Fibroblast of pulmonary artery (primary cell): Measurements from ENCODE around the gene SERGEF.

Source experiments
- DNase-seq: peaks from one replicate; pipeline ENCODE4 v3.0.0-alpha.2; 2010; ENCODE audit warnings: low read depth
- H3K4me3 ChIP-seq: replicated peaks from 2 replicates; pipeline ENCODE4 v1.5.1; 2011; ENCODE audit warnings: low read depth, mild to moderate bottlenecking, control low read depth, low read length, moderate library complexity
- TF ChIP-seq, protein P1 (sequence below): IDR thresholded peaks from 2 replicates; pipeline ENCODE4 v1.5.1; 2011; ENCODE audit warnings: mild to moderate bottlenecking, control low read depth, low read length, inconsistent platforms; ENCODE audit errors: missing control alignments

The SERGEF gene

DNA sequence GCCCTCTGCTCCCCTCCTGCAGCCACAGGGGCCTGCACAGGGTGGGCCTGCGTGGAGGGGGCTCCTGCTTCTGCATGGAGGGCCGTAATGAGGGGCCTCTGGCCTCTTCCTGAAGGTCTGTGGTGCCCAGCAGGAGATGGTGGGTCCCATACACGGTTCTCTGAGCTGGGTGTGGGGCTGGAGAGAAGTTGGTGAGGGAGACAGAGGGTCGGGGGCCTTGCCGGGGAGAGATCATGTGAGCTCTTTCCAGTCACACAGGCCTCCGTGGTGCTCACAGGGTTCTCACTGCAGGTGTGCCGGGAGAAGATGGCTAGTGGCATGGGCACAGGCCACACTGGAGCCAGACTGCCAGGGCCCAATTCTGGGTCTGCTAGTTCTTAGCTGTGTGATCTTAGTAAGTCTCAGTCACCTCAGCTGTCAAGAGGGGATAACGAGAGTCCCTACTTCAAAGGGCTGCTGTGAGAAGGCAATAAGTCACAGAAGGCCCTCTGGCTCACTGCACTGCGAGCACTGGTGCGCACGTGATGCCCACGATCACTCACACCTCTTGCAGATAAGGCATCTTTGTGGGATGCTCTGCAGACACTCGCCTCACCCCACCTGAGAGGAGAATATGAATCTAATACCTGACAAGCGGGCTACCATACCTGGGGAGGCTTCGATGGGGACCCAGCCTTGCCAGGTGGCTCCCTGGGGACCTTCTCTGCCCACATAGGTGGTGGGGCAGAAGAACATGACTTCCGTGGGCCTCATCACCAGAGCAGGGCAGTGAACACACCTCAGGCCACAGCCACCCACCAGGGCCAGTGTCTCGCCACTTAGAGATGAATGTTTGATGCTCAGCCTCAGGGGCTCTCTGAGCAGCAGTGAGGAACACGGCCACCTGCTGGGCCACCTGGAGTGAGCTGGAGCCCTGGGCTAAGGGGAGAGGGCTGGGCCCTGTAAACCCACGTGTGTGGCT lies 263.8 kb downstream of the SERGEF start:
- no peak for DNase-seq
- H3K4me3 ChIP-seq, result no peak overlapping the region
- TF ChIP-seq, protein P1, sequence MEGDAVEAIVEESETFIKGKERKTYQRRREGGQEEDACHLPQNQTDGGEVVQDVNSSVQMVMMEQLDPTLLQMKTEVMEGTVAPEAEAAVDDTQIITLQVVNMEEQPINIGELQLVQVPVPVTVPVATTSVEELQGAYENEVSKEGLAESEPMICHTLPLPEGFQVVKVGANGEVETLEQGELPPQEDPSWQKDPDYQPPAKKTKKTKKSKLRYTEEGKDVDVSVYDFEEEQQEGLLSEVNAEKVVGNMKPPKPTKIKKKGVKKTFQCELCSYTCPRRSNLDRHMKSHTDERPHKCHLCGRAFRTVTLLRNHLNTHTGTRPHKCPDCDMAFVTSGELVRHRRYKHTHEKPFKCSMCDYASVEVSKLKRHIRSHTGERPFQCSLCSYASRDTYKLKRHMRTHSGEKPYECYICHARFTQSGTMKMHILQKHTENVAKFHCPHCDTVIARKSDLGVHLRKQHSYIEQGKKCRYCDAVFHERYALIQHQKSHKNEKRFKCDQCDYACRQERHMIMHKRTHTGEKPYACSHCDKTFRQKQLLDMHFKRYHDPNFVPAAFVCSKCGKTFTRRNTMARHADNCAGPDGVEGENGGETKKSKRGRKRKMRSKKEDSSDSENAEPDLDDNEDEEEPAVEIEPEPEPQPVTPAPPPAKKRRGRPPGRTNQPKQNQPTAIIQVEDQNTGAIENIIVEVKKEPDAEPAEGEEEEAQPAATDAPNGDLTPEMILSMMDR, result no peak

DNA sequence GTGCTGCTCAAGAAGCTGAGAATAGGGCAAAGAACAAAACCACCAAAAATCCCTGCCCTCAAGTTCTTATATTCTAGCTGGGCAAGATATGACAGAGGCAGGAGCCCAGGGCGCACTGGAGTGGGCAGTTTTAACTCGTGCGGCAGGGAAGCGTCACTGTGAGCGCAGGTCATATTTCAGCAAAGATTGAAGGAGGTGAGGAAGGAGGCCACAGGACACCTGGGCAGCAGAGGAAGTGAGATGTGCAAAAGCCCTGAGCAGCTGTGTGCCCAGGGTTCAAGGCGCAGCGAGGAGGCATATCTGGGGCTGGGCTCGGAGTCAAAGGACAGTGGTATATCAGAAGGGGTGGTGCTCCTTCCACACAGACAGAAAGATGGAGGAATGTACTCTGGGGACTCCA lies 264.8 kb downstream of the SERGEF start:
- no peak overlapping the region for H3K4me3 ChIP-seq
- DNase-seq, result no peak
- TF ChIP-seq, protein P1, result no peak

DNA sequence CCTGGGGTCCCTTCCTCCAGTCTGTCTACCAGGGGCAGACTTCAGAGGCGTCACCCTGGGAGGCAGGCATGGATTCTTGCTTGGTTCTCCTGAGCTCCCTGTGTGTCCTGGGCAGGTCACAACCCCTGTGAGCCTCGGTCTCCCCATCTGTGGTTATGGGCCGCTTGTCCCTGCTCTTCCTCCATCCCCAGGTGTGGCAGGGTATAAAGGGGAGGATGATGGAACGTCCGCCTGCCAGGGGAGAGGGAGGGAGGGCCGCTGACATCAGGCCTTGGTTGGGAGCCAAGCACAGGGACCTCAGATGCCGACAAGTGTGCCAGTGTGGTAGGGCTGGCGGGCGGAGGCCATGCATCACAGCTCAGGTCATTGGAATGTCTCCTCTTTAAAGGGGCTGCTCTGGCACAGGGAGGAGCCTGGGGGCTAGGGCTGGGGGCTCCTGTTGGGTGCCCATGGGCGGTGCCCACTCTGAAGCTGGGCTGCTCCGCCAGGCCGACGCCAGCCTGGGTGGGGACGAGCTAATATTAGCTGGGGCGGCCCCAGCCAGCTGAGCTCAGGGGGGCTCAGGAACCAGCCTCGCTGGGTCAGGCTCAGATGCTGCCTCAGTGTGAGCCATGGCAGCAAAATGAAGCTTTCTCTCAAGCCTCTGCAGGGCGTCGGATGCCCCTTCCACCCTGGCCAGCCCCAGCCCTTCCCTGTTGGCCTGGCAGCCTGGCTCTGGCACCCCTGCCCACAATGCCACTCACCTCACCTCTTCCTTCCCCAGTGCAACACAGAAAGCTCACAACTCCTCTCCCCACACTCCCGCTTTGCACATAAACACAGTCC lies 265.5 kb downstream of the SERGEF start:
- TF ChIP-seq, protein P1, result no peak
- no peak for DNase-seq
- no peak overlapping the region for H3K4me3 ChIP-seq

DNA sequence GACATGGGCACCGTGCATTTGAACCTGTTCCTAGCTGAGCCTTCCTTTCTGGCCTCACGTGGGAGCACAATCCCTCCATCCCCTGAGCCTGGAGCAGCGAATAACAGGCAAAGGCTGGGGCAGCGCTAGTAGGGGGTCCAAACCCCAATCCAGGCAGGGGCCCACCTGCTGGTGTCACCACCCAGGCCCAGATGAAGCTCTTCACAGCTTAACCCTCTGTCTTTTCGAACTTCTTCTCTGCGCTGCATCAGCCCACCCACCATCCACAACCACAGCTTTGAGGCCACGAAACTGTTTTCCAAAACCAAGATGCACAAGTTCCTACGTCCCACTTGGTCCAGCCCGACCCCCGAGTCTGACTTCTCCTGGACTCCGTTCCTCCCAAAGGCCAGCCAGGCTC lies 266.8 kb downstream of the SERGEF start:
- DNase-seq, result no peak
- H3K4me3 ChIP-seq, result no peak overlapping the region
- TF ChIP-seq, protein P1, result no peak

DNA sequence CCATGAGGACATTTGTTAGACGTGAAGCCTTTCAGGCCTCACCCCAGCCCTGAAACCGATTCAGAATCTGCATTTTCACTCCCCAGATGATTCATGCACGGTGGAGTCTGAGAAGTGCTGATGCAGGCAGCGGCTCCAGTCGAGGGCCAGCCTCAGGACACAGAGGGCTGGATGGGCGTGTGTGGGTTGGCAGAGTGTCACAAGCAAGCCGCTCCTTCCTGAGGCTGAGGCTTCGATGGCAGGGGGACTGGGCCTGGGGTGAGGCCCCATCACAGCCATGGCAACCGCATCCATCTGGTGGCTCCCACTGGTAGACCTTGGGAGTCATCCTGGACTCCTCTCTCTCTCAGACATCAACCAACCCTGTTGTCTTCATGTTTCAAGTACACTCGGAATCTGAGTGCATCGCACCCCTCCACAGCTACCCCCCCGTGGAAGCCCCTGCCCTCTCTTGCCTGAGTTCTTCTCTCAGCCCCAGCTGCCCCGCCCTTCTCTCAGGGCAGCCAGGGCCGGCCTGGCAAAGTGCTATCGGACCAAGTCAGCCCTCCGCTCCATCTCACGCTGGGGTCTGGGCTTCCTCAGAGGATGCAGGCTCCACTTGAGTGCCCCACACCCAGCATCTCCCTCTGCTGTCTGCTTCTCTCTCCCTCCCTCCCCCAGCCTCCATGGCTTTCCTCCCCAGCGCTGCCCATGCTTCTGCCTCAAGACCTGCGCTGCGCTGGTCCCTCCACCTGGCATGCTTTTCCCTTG lies 267.6 kb downstream of the SERGEF start:
- no peak overlapping the region for H3K4me3 ChIP-seq
- TF ChIP-seq, protein P1, result no peak
- DNase-seq, result no peak

DNA sequence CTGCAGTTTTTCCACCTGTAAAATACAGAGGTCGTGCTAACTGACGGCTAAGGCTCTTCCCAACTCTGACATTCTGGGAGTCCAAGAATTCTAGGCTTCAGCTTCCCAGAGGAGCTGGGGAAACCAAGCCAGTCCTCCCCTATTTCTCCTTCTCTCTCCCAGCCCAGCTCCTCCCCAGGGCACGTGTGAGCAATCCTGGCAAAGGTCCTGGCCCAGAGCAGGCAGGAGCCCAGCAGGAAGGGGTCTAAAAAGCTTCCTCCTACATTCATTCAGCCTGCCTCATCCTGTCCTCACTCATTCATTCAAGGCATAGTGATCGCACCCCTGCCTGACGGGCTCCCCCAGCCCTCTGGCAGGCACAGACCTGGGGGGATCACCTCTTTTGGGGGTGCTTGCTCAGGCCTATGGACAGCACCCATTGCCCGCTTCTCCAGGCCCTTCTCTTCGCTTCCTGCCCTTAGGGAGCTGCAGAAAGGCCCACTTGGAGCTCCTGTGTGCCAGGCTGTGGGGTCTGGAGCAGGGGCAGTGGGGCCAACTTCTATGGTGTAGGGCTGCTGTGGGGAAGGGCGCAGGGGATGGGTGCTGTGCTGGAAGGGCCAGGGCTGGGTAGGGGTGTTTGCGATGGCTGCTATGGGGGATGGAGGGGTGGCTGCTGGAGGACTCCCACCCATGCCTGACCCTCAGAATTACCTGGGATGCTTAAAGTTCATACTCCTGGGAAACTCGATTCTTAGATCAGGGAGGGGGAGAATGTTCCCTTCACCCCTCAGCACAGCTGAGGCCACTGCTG lies 268.5 kb downstream of the SERGEF start:
- H3K4me3 ChIP-seq, result no peak overlapping the region
- TF ChIP-seq, protein P1, result no peak
- no peak for DNase-seq
